GM12865 (cell line): Measurements from ENCODE around the gene THAP7.

ENCODE experiments used
- DNase-seq: peaks from one replicate; pipeline ENCODE4 v3.0.0; 2010; ENCODE audit warnings: low read depth
- H3K4me3 ChIP-seq: 2 replicates; pipeline ENCODE4 v1.5.1; 2011; ENCODE audit warnings: mild to moderate bottlenecking, low read depth, low read length, control low read depth
- CTCF ChIP-seq: IDR thresholded peaks from 2 replicates; pipeline ENCODE4 v1.5.1; 2011; ENCODE audit warnings: low read length, control low read depth, low read depth, inconsistent platforms; ENCODE audit not compliant: insufficient read depth; ENCODE audit errors: missing control alignments

THAP7 gene

GRCh38 chr22:20963201-20964052 is 38.5 kb downstream of the THAP7 start:
- TF ChIP-seq CTCF = no peak
- H3K4me3 ChIP-seq = no peak overlapping the region
- DNase-seq = no peak

DNA sequence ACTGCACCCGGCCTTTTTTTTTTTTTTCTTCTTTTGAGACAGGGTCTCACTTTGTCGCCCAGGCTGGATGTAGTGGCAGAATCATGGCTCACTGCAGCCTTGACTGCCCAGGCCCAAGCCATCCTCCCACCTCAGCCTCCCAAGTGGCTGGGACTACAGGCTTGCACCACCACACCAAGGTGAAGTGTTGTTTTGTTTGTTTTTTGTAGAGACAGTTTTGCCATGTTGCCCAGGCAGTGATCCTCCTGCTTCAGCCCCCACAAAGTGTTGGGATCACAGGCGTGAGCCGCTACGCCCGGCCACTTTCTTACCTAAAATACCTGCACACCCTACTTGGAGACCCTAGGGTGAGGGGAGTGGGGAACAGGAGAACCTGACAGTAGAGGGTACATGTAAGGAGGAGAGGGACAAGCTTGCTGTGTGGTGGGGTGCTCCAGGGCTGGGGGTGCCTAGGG is 39.4 kb downstream of the THAP7 start:
- TF ChIP-seq CTCF = no peak
- H3K4me3 ChIP-seq = no peak overlapping the region
- no peak for DNase-seq

DNA sequence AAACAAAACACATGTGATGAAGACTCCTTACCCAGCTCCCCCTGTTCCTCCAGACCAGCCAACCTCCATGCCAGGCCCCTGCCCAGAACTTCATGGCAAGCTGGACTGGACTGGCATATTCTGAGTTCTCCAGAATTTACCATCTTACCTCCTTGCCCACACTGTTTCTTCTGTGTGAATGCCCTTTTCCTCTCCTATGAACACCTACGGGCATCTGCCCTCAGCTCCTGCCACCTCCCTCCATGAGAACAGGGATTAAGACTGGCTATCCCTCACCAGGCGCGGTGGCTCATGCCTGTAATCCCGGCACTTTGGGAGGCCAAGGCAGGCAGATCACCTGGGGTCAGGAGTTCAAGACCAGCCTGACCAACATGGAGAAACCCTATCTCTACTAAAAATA is 41.3 kb downstream of the THAP7 start:
- no peak for DNase-seq
- no peak for TF ChIP-seq CTCF
- H3K4me3 ChIP-seq = no peak overlapping the region

DNA sequence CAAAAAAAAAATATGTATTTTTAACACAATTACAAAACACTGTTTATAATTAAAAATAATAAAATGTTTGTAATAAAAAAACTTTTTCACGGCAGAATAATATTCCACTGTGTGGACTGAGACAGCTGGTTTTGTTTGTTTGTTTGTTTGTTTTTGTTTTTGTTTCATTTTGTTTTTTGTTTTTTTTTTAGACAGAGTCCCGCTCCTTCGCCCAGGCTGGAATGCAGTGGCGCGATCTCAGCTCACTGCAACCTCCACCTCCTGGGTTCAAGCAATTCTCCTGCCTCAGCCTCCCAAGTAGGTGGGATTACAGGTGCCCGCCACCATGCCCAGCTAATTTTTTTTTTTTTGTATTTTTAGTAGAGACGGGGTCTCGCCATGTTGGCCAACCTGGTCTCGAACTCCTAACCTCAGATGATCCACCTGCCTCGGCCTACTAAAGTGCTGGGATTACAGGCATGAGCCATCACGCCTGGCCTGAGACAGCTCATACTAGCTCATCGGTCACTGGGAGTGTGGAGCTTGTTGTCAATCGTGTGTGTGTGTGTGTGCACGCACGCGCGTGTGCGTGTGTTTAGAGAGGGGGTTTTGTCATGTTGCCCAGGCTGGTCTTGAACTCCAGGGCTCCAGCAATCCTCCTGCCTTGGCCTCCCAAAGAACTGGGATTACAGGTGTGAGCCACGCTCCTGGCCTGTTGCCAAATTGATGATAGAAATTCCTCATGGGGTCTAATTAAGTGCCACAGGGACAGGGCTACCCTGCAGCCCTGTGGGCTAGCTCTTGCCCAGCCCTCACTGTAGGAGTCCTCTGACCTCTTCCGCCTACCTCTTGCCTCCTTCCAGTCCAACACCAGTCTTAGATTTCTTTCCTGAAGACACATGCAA is 42.1 kb downstream of the THAP7 start:
- H3K4me3 ChIP-seq = no peak overlapping the region
- no peak for TF ChIP-seq CTCF
- DNase-seq = no peak

GRCh38 chr22:20957683-20958431 is 44.1 kb downstream of the THAP7 start:
- H3K4me3 ChIP-seq = peak overlapping the region; percentile 66
- no peak for TF ChIP-seq CTCF
- DNase-seq = peak; percentile 57

DNA sequence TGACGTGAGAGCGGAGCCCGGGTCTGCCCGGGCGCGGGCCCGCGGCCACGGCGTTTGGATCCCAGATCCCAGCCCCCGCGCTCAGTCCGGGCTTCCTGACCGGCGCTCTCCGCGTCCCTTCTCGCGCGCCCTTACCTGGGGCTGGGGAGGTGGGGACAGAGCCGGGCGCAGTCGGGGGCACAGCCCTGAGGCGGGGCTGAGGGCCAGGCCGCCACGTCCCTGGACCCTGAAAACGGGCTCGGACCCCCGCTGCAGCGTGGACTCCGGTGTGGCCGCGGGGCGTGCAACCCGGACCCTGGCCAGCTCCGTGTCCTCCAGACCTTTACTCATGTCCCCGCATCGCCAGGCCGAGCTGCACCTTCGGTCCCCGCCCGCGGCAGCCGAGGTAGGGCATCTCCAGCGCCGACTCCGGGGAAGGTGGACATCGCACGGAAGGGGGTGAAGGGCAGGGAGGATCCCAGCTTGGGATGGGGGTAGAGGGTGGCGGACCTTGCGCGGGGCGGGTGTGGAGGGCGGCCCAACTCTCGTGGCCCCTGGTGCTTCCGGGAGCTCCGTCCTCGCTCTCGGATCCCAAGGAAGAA is 44.7 kb downstream of the THAP7 start:
- DNase-seq = peak; percentile 20
- TF ChIP-seq CTCF = no peak
- peak overlapping the region; percentile 66 for H3K4me3 ChIP-seq
